K562 (cell line): ENCODE data around the gene ATF6B. TPM values are rescaled to one million over a fixed set of nuclear protein-coding genes. Genes with fewer than 3 reads are reported as not detected.
A peak's percentile ranks its signal among the peaks of the same experiment; 100 is the strongest.

Experiments
- ATF7 ChIP-seq: fragments of 450-650 bp; IDR thresholded peaks from 2 replicates; pipeline ENCODE4 v1.7.1; 2014; ENCODE audit warnings: mild to moderate bottlenecking, moderate library complexity
- CEBPZ ChIP-seq: fragments of 150-350 bp; IDR thresholded peaks from 2 replicates; pipeline ENCODE4 v1.6.1; 2014; ENCODE audit warnings: low read depth, mild to moderate bottlenecking, low read length, borderline replicate concordance
- FOXO4 ChIP-seq: fragments of 450-650 bp; formaldehyde crosslinking; IDR thresholded peaks from 2 replicates; pipeline ENCODE4 v1.4.0; 2020; ENCODE audit warnings: mild to moderate bottlenecking, moderate library complexity
- GTF3C2 ChIP-seq: IDR thresholded peaks from 3 replicates; pipeline ENCODE4 v1.6.1; 2011; ENCODE audit warnings: borderline replicate concordance, mild to moderate bottlenecking, moderate library complexity; ENCODE audit not compliant: insufficient read length; ENCODE audit errors: extremely low read depth
- KLF16 ChIP-seq: IDR thresholded peaks from 2 replicates; pipeline ENCODE4 v1.6.1; 2016; ENCODE audit warnings: antibody characterized with exemption
- MNT ChIP-seq, 2 experiments: fragments of 450-650 bp; conservative IDR thresholded peaks; 2 replicates each; pipeline ENCODE4 v1.6.1; 2017; ENCODE audit warnings: mild to moderate bottlenecking in 2 of 2, moderate library complexity in 2 of 2
- RBM39 ChIP-seq: fragments of 200-400 bp; formaldehyde crosslinking; optimal IDR thresholded peaks from 2 replicates; pipeline ENCODE3; 2018; ENCODE audit warnings: low read depth, low read length
- RUNX1 ChIP-seq: sonication (generic); IDR thresholded peaks from 2 replicates; pipeline ENCODE4 v1.6.1; 2016; ENCODE audit warnings: antibody characterized with exemption, low read depth
- SMAD4 ChIP-seq: fragments of 250-450 bp; sonication (Bioruptor Pico); conservative IDR thresholded peaks from 2 replicates; pipeline ENCODE4 v1.8.0; 2021; ENCODE audit warnings: inconsistent platforms, mild to moderate bottlenecking, moderate library complexity
- SNIP1 ChIP-seq: fragments of 450-650 bp; IDR thresholded peaks from 2 replicates; pipeline ENCODE4 v1.7.1; 2017; ENCODE audit warnings: low read depth, mild to moderate bottlenecking
- SUPT5H ChIP-seq: fragments of 450-650 bp; IDR thresholded peaks from 2 replicates; pipeline ENCODE4 v1.6.1; 2016
- TCFL5 ChIP-seq: fragments of 250-450 bp; sonication (Bioruptor Pico); conservative IDR thresholded peaks from 2 replicates; pipeline ENCODE4 v1.6.1; 2021; ENCODE audit warnings: mild to moderate bottlenecking, moderate library complexity, matching md5 sums
- ZBTB11 ChIP-seq, 3 experiments: fragments of 200-800 bp in 1 of 3; fragments of 250-450 bp in 1 of 3; fragments of 450-650 bp in 1 of 3; sonication (Bioruptor Pico) in 1 of 3; sonication (Bioruptor generic) in 1 of 3; formaldehyde crosslinking in 1 of 3; IDR thresholded peaks; 2 replicates each; pipeline versions ENCODE4 v1.6.1 to v1.8.0; 2016 to 2022; ENCODE audit warnings: mild to moderate bottlenecking in 2 of 3, missing genetic modification characterization in 2 of 3, missing compliant biosample characterization in 1 of 3, moderate library complexity in 1 of 3
- ZFPM2 ChIP-seq: fragments of 250-450 bp; sonication (Bioruptor Pico); IDR thresholded peaks from 2 replicates; pipeline ENCODE4 v1.5.1; 2022; ENCODE audit warnings: mild to moderate bottlenecking
- ZFX ChIP-seq: sonication (generic); formaldehyde crosslinking; IDR thresholded peaks from 2 replicates; pipeline ENCODE4 v1.8.0; 2022; ENCODE audit warnings: mild to moderate bottlenecking, missing genetic modification reagents, moderate library complexity
- ZNF589 ChIP-seq: fragments of 200-800 bp; sonication (Bioruptor generic); IDR thresholded peaks from 2 replicates; pipeline ENCODE4 v1.6.1; 2016; ENCODE audit warnings: low read depth, missing genetic modification characterization, missing compliant biosample characterization
- polyA plus RNA-seq, 8 experiments: library from polyadenylated mRNA; depleted of rRNA in 4 of 8; stranded (reverse) in 5 of 8; unstranded in 3 of 8; fragments of >200 nt; fragmentation: Nextera tagmentation in 2 of 8; fragmentation: Illumina TruSeq in 1 of 8; extraction: Ambion mirVana in 2 of 8; extraction: Trizol in 1 of 8; gene quantifications; 2 replicates each; pipeline versions ENCODE4 v1.2.1 to v1.2.3, GENCODE V29; 2011 to 2014; ENCODE audit warnings: inconsistent platforms in 1 of 8, missing spikeins in 1 of 8
- total RNA-seq, 7 experiments: library from RNA; depleted of rRNA in 6 of 7; stranded (reverse); fragments of >200 nt in 6 of 7; fragmentation: Illumina TruSeq in 2 of 7; extraction: Trizol in 2 of 7; gene quantifications; 2 replicates each; pipeline versions ENCODE4 v1.2.1 to v1.2.3, GENCODE V29; 2011 to 2021; ENCODE audit warnings: low replicate concordance in 1 of 7

Gene ATF6B
- total and polyA plus RNA-seq, 9 of the 15 experiments (the other 6 are each of a cell fraction or from before 2014, with no cell fraction given): 20.7 to 131 (median 31.7) TPM

GRCh38 chr6:32146287-32146686 is 18.2 kb upstream of the ATF6B start (continued):
- no peak for TF ChIP-seq MNT (conservative IDR thresholded peaks at IDR 0.05)
- no peak for TF ChIP-seq SMAD4
- TF ChIP-seq SUPT5H: no peak
- TF ChIP-seq ZNF589: no peak
- TF ChIP-seq CEBPZ: no peak
- TF ChIP-seq RUNX1: no peak
- TF ChIP-seq ATF7: peak; percentile 64
- no peak for TF ChIP-seq TCFL5 (CRISPR knock-in tag)
- TF ChIP-seq ZBTB11 (CRISPR knock-in tag; IDR thresholded peaks at IDR 0.05): no peak
- TF ChIP-seq GTF3C2: no peak
- TF ChIP-seq KLF16: no peak
- TF ChIP-seq ZFPM2 (CRISPR knock-in tag): no peak
- no peak for TF ChIP-seq RBM39
- TF ChIP-seq FOXO4: no peak
- TF ChIP-seq ZFX (CRISPR knock-in tag): no peak
- TF ChIP-seq SNIP1: no peak
